GM23338 (cell line): Measurements from ENCODE around the gene TTC21B. TPM values are rescaled to one million over a fixed set of nuclear protein-coding genes. Genes with fewer than 3 reads are reported as not detected.

Source experiments
- ATAC-seq: fragments of 200-7000 bp; cut with Tn5 transposase; 3 replicates; pipeline ENCODE4 v1.9.1; 2020
- DNase-seq: peaks from one replicate; pipeline ENCODE4 v3.0.0-alpha.2; 2015; ENCODE audit warnings: low spot score
- H2AFZ ChIP-seq: fragments of 200-600 bp; sonication (generic); 2 replicates; pipeline ENCODE4 v1.8.0; 2016; ENCODE audit warnings: antibody characterized with exemption, mild to moderate bottlenecking, moderate library complexity
- H3F3A ChIP-seq: fragments of 200-600 bp; sonication (generic); replicated peaks from 2 replicates; pipeline ENCODE4 v1.8.0; 2017; ENCODE audit warnings: antibody characterized with exemption, mixed run types, low read depth
- H3K27ac ChIP-seq: fragments of 200-600 bp; sonication (generic); 2 replicates; pipeline ENCODE4 v1.6.1; 2016; ENCODE audit warnings: low read depth
- H3K27me3 ChIP-seq: fragments of 200-600 bp; sonication (generic); 2 replicates; pipeline ENCODE4 v1.8.0; 2016; ENCODE audit warnings: mild to moderate bottlenecking, mixed run types, moderate library complexity; ENCODE audit not compliant: insufficient read depth
- H3K36me3 ChIP-seq: fragments of 200-600 bp; sonication (generic); 2 replicates; pipeline ENCODE4 v1.8.0; 2016; ENCODE audit warnings: mild to moderate bottlenecking; ENCODE audit not compliant: insufficient read depth
- H3K4me1 ChIP-seq: fragments of 200-600 bp; sonication (generic); 2 replicates; pipeline ENCODE4 v1.8.0; 2016; ENCODE audit warnings: mild to moderate bottlenecking, moderate library complexity; ENCODE audit not compliant: insufficient read depth
- H3K4me2 ChIP-seq: fragments of 200-600 bp; sonication (generic); 2 replicates; pipeline ENCODE4 v1.7.1; 2017; ENCODE audit warnings: mixed run types
- H3K4me3 ChIP-seq: fragments of 200-600 bp; sonication (generic); 2 replicates; pipeline ENCODE4 v1.6.1; 2016; ENCODE audit warnings: mixed run types
- H3K79me2 ChIP-seq: fragments of 200-600 bp; sonication (generic); replicated peaks from 2 replicates; pipeline ENCODE4 v1.8.0; 2017; ENCODE audit warnings: mild to moderate bottlenecking; ENCODE audit not compliant: insufficient read depth
- H3K9me2 ChIP-seq: fragments of 200-600 bp; sonication (generic); 2 replicates; pipeline ENCODE4 v1.8.0; 2017; ENCODE audit not compliant: insufficient read depth
- H4K20me1 ChIP-seq: fragments of 200-600 bp; sonication (generic); replicated peaks from 2 replicates; pipeline ENCODE4 v1.8.0; 2017; ENCODE audit warnings: mild to moderate bottlenecking; ENCODE audit not compliant: insufficient read depth
- H3K27ac Mint-ChIP-seq: 2 replicates; pipeline ENCODE4 v1.8.0; 2020; ENCODE audit warnings: inconsistent platforms, mild to moderate bottlenecking, moderate library complexity, mixed read lengths
- H3K27me3 Mint-ChIP-seq: 3 replicates; pipeline ENCODE4 v1.8.0; 2022; ENCODE audit warnings: low read depth, mild to moderate bottlenecking, moderate library complexity, mixed read lengths, inconsistent platforms; ENCODE audit not compliant: insufficient read depth, poor library complexity
- H3K36me3 Mint-ChIP-seq: 3 replicates; pipeline ENCODE4 v1.8.0; 2021; ENCODE audit warnings: low read depth, mild to moderate bottlenecking, inconsistent platforms, moderate library complexity, mixed read lengths
- H3K4me1 Mint-ChIP-seq: 3 replicates; pipeline ENCODE4 v1.8.0; 2020; ENCODE audit warnings: mild to moderate bottlenecking, inconsistent platforms, mixed read lengths
- H3K4me3 Mint-ChIP-seq: 3 replicates; pipeline ENCODE4 v1.8.0; 2021; ENCODE audit warnings: moderate library complexity, mild to moderate bottlenecking, inconsistent platforms, mixed read lengths
- H3K9me3 Mint-ChIP-seq: 3 replicates; pipeline ENCODE4 v1.8.0; 2020; ENCODE audit warnings: moderate library complexity, mild to moderate bottlenecking, inconsistent platforms, mixed read lengths
- ETS1 ChIP-seq: IDR thresholded peaks from 2 replicates; pipeline ENCODE4 v1.6.1; 2016; ENCODE audit warnings: antibody characterized with exemption
- ZNF331 ChIP-seq: fragments of 250-450 bp; sonication (Bioruptor Pico); IDR thresholded peaks from 2 replicates; pipeline ENCODE4 v1.5.0; 2020; ENCODE audit warnings: low read depth, mild to moderate bottlenecking, moderate library complexity
- ZNF462 ChIP-seq: fragments of 250-450 bp; sonication (Bioruptor Pico); IDR thresholded peaks from 2 replicates; pipeline ENCODE4 v1.5.0; 2020; ENCODE audit warnings: mild to moderate bottlenecking, moderate library complexity
- polyA plus RNA-seq: library from polyadenylated mRNA; unstranded; fragments of >200 nt; fragmentation: Nextera tagmentation; extraction: Ambion mirVana; gene quantifications from 2 replicates; pipeline ENCODE4 v1.2.1, GENCODE V29; 2016
- total RNA-seq: library from RNA; depleted of rRNA; stranded (reverse); fragments of >200 nt; shearing (Covaris generic); gene quantifications from 2 replicates; pipeline ENCODE4 v1.2.3, GENCODE V29; 2014

Gene TTC21B
- total and polyA plus RNA-seq, 2 experiments from 2014 or later = 10.1 to 32.8 TPM

DNA sequence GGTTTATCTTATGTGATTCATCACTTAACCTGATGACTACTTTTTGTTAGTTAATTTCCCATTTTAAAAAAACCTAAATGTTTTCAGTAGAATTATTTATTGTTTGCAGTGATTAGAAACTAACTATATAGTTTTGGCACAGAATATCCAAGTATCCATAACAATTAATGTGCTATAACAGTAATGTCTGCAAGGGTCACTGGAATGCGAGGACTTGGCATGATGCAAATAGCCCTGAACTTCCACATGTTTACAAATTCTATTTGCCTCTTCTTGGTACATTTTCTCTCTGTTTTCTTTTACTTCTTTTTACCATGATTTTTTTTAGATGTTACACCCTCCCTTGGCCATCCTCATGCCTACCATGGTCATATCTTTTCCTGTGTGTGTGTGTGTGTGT, 110.2 kb downstream of the TTC21B start (continued):
- TF ChIP-seq ZNF462 (CRISPR knock-in tag) = no peak
- TF ChIP-seq ZNF331 (CRISPR knock-in tag) = no peak

GRCh38 chr2:165840333-165840958, 113.1 kb downstream of the TTC21B start:
- no peaks in the 10 kb centered on the region for H3K36me3 Mint-ChIP-seq
- no peak for ATAC-seq
- peaks cover 28% of the 10 kb centered on the region for H3K4me1 ChIP-seq

More at GRCh38 chr2:165840333-165840958, 113.1 kb downstream of the TTC21B start:
- H3K4me3 Mint-ChIP-seq = no peak overlapping the region
- Histone ChIP-seq H4K20me1 (no peaks in the 10 kb centered on the region), H3K27ac (no peak overlapping the region), H3K4me2 (no peak overlapping the region), H3K79me2 (no peaks in the 10 kb centered on the region), H3K27me3 (no peaks in the 10 kb centered on the region), H3K36me3 (no peaks in the 10 kb centered on the region), H3F3A (no peaks in the 10 kb centered on the region), H3K4me3 (no peak overlapping the region), H3K9me2 (no peaks in the 10 kb centered on the region), H2AFZ (no peak overlapping the region)
- no peaks in the 10 kb centered on the region for H3K9me3 Mint-ChIP-seq
- no peak for DNase-seq
- H3K27ac Mint-ChIP-seq = no peak overlapping the region
- no peak for TF ChIP-seq ETS1
- H3K4me1 Mint-ChIP-seq = peaks cover 25% of the 10 kb centered on the region
- peaks cover 4% of the 10 kb centered on the region for H3K27me3 Mint-ChIP-seq
